ENCODE measurements around the gene BPIFB2. TPM values are rescaled to one million over a fixed set of nuclear protein-coding genes. Genes with fewer than 3 reads are reported as not detected.

The BPIFB2 gene
- total and polyA plus RNA-seq, 10 of the 15 experiments (the other 5 are each of a cell fraction or from before 2014, with no cell fraction given), result not detected

DNA sequence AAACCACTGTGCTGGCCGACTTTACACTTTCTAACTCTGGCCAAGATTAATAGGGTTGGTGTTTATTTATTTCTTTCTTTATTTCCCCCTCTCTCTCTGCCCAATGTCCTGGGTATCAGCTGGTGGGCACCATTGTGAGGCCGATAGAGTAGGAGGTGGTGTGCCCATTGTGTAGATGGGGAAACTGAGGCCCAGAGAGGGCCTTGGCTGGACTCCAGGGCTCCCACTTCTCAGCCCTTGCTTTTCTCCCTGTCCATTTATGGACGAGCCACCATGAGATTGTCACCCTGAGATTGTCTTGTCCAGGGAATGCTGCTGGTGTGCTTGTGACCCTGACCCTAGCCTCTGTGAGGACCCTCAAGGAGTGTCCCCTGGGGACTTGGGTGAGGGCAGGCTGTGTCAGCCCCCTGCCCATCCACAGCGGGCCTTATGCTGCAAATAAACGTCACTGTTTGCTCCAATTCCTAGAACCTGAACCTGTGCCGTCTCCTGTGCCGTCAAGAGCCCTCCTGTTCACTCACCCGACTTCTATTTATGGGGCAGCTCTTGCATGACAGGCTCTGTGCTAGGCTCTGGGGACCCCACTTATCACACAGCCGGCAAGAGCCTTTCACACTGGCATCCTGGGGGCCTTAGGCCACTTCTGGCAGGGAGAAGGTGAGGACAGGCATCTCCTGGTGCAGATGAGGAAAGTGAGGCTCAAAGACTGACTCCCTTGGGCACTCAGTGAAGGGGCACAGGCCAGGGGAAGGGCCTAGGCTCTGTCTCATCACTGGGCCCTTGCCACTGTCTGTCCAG, 28.1 kb upstream of the BPIFB2 start (continued):
- TF ChIP-seq RUNX3 (IDR thresholded peaks at IDR 0.05; ENCODE audit: low read length), result no peak

GRCh38 chr20:32980131-32980941, 27.2 kb upstream of the BPIFB2 start:
- no peak overlapping the region for H3K4me2 ChIP-seq (ENCODE audit: control insufficient read depth, insufficient read depth)
- ChIA-PET RAD21 (ENCODE audit: unreplicated experiment) (no interaction called here), CTCF (no interaction called here), POLR2A (no interaction called here), SMC1A (ENCODE audit: uncharacterized antibody, unreplicated experiment) (no interaction called here)
- H3K36me3 ChIP-seq (ENCODE audit: control insufficient read depth in 2 of 2, insufficient read depth in 2 of 2, low read length in 1 of 2), result no peaks in the 10 kb centered on the region
- DNase-seq (ENCODE audit: low read depth, low spot score) (no peak), ATAC-seq (no peak), FAIRE-seq (no peak)
- intact Hi-C loops (cut with micrococcal nuclease; ENCODE audit: unreplicated experiment) (no loop called here), in situ Hi-C loops (cut with MboI) (no loop called here)
- WGBS (ENCODE audit: insufficient coverage, insufficient replicate concordance, low lambda C conversion rate, missing lambda C conversion rate), result 62% methylated on average over 16 of the region's 19 CpGs
- H3K79me2 ChIP-seq (ENCODE audit: control insufficient read depth, insufficient read depth, low read length), result no peaks in the 10 kb centered on the region
- TF ChIP-seq, protein P1, sequence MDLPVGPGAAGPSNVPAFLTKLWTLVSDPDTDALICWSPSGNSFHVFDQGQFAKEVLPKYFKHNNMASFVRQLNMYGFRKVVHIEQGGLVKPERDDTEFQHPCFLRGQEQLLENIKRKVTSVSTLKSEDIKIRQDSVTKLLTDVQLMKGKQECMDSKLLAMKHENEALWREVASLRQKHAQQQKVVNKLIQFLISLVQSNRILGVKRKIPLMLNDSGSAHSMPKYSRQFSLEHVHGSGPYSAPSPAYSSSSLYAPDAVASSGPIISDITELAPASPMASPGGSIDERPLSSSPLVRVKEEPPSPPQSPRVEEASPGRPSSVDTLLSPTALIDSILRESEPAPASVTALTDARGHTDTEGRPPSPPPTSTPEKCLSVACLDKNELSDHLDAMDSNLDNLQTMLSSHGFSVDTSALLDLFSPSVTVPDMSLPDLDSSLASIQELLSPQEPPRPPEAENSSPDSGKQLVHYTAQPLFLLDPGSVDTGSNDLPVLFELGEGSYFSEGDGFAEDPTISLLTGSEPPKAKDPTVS (IDR thresholded peaks at IDR 0.05; ENCODE audit: low read depth, low read length), result no peak
- TF ChIP-seq EGR1 (IDR thresholded peaks at IDR 0.05; ENCODE audit: borderline replicate concordance in 1 of 2, low read depth in 2 of 2, low read length in 2 of 2) (no peak), NFIC (IDR thresholded peaks at IDR 0.05; ENCODE audit: low read depth, low read length) (no peak), PAX8 (IDR thresholded peaks at IDR 0.05) (no peak), NRF1 (conservative IDR thresholded peaks at IDR 0.05; ENCODE audit: low read depth, low read length) (no peak)
- H3K27ac ChIP-seq (ENCODE audit: control insufficient read depth, insufficient read depth), result no peak overlapping the region
- peaks cover 4% of the 10 kb centered on the region; the same call in 2 of the 3 replicates for H3K9me3 ChIP-seq (replicated peaks; ENCODE audit: control insufficient read depth, insufficient read depth, low read length)
- H2AFZ ChIP-seq (ENCODE audit: control insufficient read depth, low read depth, low read length), result no peak overlapping the region
- H4K20me1 ChIP-seq (ENCODE audit: control insufficient read depth, insufficient read depth), result no peaks in the 10 kb centered on the region
- no peaks in the 10 kb centered on the region for H3K4me1 ChIP-seq (ENCODE audit: control insufficient read depth, insufficient read depth, low read length)
- H3K27me3 ChIP-seq (replicated peaks in 1 of 2; ENCODE audit: control insufficient read depth in 2 of 2, insufficient read depth in 2 of 2, low read length in 1 of 2), result no peaks in the 10 kb centered on the region; a peak in 1 of 4 replicates
- H3K4me3 ChIP-seq, result no peak overlapping the region
- BruUV-seq (replicated peaks), result no TSS peak
- no peak overlapping the region for H3K9ac ChIP-seq (ENCODE audit: control insufficient read depth, insufficient read depth, low read length)

Data from GM12878 (cell line).